ENCODE results near the gene STIMATE.

STIMATE gene

GRCh38 chr3:52892625-52893311 is 4.6 kb downstream of the STIMATE start:
- DNase-seq, result no peak

GRCh38 chr3:52892290-52892624 is 5.1 kb downstream of the STIMATE start:
- no peak for DNase-seq

GRCh38 chr3:52891615-52892081 is 5.7 kb downstream of the STIMATE start:
- peak; percentile 47 for DNase-seq

DNA sequence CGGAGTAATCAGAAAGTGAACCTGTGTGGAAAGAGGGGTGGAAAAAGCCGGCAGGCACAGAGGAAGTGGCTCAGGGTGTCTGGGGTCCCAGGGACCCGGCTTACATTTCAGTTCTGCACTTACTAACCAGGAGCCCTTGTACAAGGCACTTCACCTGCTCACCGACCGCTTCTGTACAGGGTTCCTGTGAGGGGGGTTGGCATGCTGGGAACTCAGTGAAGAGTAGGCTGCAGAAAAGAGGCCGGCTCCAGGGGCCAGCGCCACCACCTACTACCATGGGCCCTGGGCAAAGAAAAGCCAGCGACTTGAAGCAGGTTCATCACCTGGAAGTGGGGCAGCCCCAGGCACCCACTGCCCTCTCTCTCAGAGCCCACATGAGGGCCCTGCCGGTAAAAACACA is 6.2 kb downstream of the STIMATE start:
- DNase-seq, result no peak

DNA sequence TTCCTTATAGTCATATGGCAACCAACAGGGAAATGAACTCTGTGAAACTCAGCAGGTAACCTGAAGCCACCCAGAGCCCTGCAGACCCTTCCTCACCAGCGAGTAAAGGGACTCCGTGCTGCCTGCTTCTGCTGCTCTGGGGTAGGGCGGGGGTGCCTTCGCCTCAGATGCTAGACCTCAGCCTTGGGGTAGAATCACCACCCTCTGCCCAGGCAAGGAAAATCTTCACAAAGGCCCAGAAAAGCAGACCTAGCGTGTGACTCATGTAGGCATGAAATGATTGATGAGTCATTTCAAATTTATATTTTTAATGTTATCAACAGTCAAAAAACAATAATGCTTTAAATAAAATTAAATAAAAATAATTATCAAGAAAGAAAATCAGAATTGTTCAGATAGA is 6.6 kb downstream of the STIMATE start:
- DNase-seq, result no peak

DNA sequence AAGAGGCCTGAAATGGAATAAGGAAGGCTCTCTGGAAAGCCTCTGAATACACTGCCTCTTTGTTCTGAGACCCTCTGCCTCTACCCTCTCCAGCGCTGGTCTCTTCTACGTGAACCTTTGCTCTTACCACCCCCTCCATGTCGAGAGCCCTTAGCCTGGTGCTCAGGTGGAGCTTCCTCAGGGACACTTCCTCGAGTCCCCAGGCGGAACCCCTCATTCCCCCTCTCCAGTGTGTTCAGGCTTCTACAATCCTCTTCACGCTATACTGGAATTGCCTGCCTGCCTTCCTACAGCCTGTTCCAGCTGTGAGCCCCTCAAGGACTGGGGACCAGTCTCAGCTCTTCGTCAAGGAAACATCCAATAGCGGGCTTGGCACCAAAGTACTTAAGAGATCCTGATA is 7.4 kb downstream of the STIMATE start:
- no peak for DNase-seq

- no peak for DNase-seq
These were observed 10.2 kb downstream of the STIMATE start for GRCh38 chr3:52887166-52887565.

GRCh38 chr3:52886049-52886730 is 11.2 kb downstream of the STIMATE start:
- DNase-seq, result no peak

DNA sequence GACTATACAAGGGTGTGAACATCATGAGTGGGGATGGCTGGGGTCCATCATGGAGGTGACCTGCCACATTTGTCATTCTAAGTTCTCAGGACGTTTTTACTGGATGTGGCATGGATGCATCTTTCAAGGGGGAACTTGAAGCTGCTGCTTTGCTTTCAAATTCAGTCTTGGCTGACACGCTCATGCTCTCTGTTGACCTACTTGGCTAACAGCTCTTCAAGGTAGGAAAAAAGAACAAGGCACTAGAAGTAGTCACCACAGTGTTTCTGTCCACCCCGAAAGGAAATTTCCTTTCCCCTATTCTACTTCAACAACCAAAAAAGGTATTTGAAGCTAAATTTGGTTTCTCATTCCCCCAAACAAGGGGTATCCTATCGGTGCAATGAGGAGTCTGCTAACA is 15.0 kb downstream of the STIMATE start:
- DNase-seq, result no peak

DNA sequence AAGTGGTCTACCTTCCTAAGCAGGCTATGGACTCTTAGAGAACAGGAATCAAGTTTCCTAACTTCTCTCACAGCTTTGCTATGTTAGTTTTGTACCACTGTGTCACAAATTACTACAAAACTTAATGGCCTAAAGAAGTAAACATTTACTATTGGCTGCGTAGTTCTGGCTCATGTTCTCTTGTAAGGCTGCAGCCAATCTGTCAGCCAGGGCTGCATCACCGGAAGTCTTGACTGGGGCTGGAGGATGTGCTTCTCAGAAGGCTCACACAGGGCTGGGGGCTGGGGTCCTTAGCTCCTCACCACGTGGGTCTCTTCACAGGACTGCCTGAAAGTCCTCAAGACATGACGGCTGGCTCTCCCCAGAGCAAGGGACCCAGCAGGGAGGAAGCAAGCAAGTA is 15.5 kb downstream of the STIMATE start:
- DNase-seq, result no peak

GRCh38 chr3:52880474-52880873 is 16.9 kb downstream of the STIMATE start:
- DNase-seq, result no peak

GRCh38 chr3:52880047-52880446 is 17.3 kb downstream of the STIMATE start:
- no peak for DNase-seq

GRCh38 chr3:52879581-52879980 is 17.8 kb downstream of the STIMATE start:
- no peak for DNase-seq

GRCh38 chr3:52879090-52879489 is 18.3 kb downstream of the STIMATE start:
- DNase-seq, result no peak

DNA sequence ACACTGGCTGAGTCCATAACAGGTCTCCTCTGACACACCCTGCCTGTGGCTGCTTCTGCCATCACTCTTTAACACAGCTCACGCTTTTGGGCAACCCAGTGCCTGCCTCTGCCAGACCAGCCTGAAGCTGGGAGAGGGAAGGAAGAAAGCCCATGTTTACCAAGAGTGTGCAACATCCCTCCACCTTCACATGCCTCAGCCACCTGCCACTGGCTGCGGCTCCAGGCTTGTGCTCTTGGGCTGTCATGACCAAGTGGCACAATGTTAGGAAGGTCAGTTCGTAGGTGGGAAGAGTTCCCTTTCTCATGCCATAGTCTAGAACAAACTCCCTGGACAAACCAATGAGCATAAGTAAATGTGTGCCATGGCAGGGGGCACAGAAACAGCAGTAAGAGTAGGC is 20.3 kb downstream of the STIMATE start:
- DNase-seq, result no peak

DNA sequence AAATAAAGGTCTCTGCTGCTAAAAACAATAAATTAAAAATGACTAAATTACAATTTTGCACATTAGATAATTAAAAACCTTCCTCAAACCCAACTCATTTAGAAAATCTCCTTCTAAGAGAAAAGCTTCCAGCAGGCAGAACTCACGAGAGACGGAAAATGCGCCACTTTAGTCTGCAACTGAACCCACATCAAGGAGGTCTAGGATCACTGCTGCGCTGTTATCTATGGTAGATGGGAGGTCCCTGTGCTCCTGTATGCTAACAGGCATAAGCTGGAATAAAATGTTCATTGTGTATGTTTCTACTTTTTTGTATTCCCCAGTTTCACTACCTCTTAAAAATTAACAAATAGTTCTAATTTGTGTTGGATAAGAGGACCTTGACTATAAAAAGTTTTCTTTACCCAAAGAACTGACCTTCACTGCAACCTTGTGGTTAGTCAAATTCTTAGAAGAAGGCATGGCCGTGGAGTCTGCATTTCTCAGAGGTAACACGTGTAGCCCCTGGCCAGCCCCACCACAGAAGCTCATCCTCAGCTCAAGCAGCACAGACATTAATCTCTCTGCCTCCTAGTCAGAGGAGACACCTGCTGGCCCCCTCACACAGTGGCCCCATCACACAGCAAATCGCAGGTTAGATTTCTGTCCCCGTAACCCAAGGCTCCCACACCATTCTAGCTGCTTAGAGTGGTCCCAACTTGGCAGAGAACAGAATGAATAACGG is 22.3 kb downstream of the STIMATE start:
- no peak for DNase-seq

DNA sequence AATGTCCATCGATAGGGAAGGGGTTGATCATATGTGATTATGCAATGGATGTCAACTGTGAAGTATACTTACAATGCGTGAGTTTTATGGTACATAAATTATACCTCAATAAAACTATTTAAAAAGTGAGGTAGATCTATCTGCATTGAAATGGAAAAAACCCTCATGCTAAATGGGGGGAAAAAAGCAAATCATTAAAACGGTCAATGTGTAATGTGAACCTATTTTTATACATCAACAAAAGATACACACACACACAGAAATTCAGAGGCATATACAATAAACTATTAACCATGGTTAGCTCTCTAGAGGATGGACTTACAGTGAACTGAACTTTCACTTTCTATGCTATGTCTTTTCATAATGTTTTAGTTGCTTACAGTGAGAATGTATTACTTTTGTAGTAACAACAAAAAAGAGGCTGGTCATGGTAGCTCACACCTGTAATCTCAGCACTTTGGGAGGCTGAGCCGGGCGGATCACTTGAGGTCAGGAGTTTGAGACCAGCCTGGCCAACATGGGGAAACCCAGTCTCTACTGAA is 23.1 kb downstream of the STIMATE start:
- no peak for DNase-seq

DNA sequence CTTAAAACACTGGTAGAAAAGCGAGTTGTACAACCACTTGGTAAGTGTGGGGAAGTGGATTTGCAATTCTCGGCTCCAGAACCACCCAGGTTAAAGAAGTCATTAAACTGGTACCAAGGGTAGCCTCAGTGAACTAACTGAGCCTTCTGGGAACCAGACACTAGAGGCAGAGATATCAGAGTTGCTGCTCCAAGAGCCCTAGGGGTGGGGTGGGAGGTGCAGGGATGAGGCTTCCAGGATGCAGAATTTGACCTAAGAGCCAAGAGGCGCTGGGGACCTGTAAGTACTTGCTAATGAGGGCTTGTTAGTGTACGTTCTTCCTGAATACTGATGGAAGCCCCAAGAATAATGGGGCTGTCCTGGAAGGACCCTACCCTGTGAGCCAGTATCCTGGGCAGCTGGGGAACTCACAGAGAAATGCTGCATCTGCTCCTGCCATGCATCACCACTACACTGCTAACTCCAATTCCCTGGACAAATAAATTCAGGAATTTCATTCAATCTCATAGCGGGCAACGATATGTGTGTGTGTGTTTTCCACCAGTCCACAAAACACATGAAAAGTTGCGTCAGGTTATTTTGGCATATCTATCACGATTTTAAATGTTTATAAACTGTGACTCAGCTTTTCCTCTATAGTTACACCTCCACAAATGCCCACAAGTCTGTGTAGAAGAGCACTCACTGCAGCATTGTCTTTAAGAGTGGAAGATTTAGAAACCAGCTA is 23.8 kb downstream of the STIMATE start:
- no peak for DNase-seq

GRCh38 chr3:52872245-52872644 is 25.1 kb downstream of the STIMATE start:
- no peak for DNase-seq

GRCh38 chr3:52871761-52872160 is 25.6 kb downstream of the STIMATE start:
- no peak for DNase-seq

- DNase-seq, result no peak
These were observed 26.9 kb downstream of the STIMATE start for GRCh38 chr3:52870471-52870870.

- no peak for DNase-seq
These were observed 30.9 kb downstream of the STIMATE start for GRCh38 chr3:52866427-52866826.

DNA sequence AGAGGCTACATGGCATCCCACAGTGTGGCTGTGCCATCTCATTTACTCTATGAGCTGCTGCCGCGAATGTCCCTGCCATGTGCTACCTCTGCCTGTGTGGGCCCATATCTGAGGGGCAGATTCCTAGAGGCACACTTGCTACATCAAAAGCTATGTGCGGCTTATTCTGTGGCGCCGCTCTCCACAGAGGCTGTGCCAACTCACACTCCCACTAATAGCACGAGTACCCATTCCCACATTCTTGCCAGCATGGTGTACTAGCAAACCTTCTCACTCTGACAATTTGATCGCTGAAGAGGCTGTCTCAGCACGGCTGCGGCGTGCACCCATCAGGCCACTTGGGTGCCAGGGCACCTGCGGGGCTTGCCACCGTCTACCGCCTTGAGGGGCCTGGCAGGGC is 31.4 kb downstream of the STIMATE start:
- no peak for DNase-seq

Measured in GDM1 (cell line).